Medulla oblongata (tissue), 1 donor: ENCODE results near the gene ZNF500.
"Not testable (repeated sequence)": the region's sequence is repeated elsewhere in the genome, so short reads cannot be mapped to it uniquely, and the experiment has no call there.

Experiments used
- DNase-seq: peaks from one replicate; pipeline ENCODE4 v3.0.0-alpha.2; 2015; ENCODE audit errors: extremely low spot score

ZNF500 gene

GRCh38 chr16:4796982-4797804 lies 30.2 kb upstream of the ZNF500 start:
- no peak for DNase-seq

- DNase-seq: no peak
Measured at GRCh38 chr16:4795828-4796572, 29.0 kb upstream of the ZNF500 start.

- DNase-seq: no peak
Measured at GRCh38 chr16:4795181-4795827, 28.3 kb upstream of the ZNF500 start, which contains the start of gene SMIM22. Gene SMIM22 (plus strand): TSS chr16:4795369. CDS start chr16:4795735, 366 bp downstream.

- DNase-seq: no peak
Measured at GRCh38 chr16:4792951-4793513, 26.1 kb upstream of the ZNF500 start.

- DNase-seq: no peak
Measured at GRCh38 chr16:4790871-4791270, 23.9 kb upstream of the ZNF500 start.

- DNase-seq: no peak
Measured at GRCh38 chr16:4790261-4790660, 23.3 kb upstream of the ZNF500 start.

- no peak for DNase-seq
Measured at GRCh38 chr16:4788910-4789309, 21.9 kb upstream of the ZNF500 start.

- DNase-seq: no peak
Measured at GRCh38 chr16:4788489-4788889, 21.5 kb upstream of the ZNF500 start.

- DNase-seq: no peak
Measured at GRCh38 chr16:4787627-4788482, 20.9 kb upstream of the ZNF500 start, which contains the start of gene SEPTIN12. Gene SEPTIN12 (minus strand): TSS chr16:4788345. CDS start chr16:4787645, 700 bp downstream.

- DNase-seq: no peak
Measured at GRCh38 chr16:4787068-4787467, 20.1 kb upstream of the ZNF500 start.

GRCh38 chr16:4785758-4786433 lies 18.9 kb upstream of the ZNF500 start:
- no peak for DNase-seq

GRCh38 chr16:4784444-4784987 lies 17.6 kb upstream of the ZNF500 start:
- not testable (repeated sequence) for DNase-seq

GRCh38 chr16:4783951-4784336 lies 17.0 kb upstream of the ZNF500 start:
- no peak for DNase-seq

- DNase-seq: no peak
Measured at GRCh38 chr16:4783251-4783950, 16.4 kb upstream of the ZNF500 start.

- no peak for DNase-seq
Measured at GRCh38 chr16:4780235-4780634, 13.3 kb upstream of the ZNF500 start.

- no peak for DNase-seq
Measured at GRCh38 chr16:4778050-4778392, 11.1 kb upstream of the ZNF500 start.

GRCh38 chr16:4777339-4778049 lies 10.5 kb upstream of the ZNF500 start:
- no peak for DNase-seq

- DNase-seq: no peak
Measured at GRCh38 chr16:4776141-4776705, 9.3 kb upstream of the ZNF500 start.

- DNase-seq: no peak
Measured at GRCh38 chr16:4775005-4775404, 8.0 kb upstream of the ZNF500 start.
